Measurements from ENCODE around the gene NOCT.

NOCT gene

GRCh38 chr4:138978600-138978999, 37.0 kb upstream of the NOCT start:
- Histone ChIP-seq H3K4me2 (ENCODE audit: insufficient read depth, low read length, poor library complexity, severe bottlenecking) (no peak overlapping the region), H3K14ac (ENCODE audit: low read length) (no peak overlapping the region), H2BK12ac (ENCODE audit: low read length) (no peak overlapping the region), H3K9ac (ENCODE audit: low read depth, low read length, poor library complexity) (no peak overlapping the region), H3K27ac (replicated peaks; ENCODE audit: low read length) (no peak overlapping the region), H3K4me3 (ENCODE audit: low read length in 2 of 2) (no peak overlapping the region), H3K79me1 (ENCODE audit: low read depth, low read length) (no peaks in the 10 kb centered on the region), H4K91ac (ENCODE audit: low read depth, low read length, poor library complexity) (no peak overlapping the region), H2BK5ac (ENCODE audit: low read length) (no peak overlapping the region), H3K27me3 (ENCODE audit: control insufficient read depth in 3 of 3, insufficient read depth in 3 of 3, low read depth in 1 of 3, low read length in 3 of 3) (no peaks in the 10 kb centered on the region), H2BK15ac (ENCODE audit: low read length) (no peak overlapping the region), H3K4me1 (ENCODE audit: control insufficient read depth in 2 of 2, insufficient read depth in 1 of 2, low read depth in 1 of 2, low read length in 2 of 2) (peaks cover 2 to 6% of the 10 kb centered on the region in 2 donors), H3K18ac (ENCODE audit: low read length) (no peak overlapping the region), H4K8ac (ENCODE audit: low read depth, low read length) (no peak overlapping the region), H3K4ac (ENCODE audit: low read length) (no peak overlapping the region), H3K9me3 (replicated peaks in 1 of 2; ENCODE audit: control insufficient read depth in 2 of 2, insufficient read depth in 1 of 2, low read depth in 1 of 2, low read length in 2 of 2) (no peaks in the 10 kb centered on the region), H2AK5ac (ENCODE audit: low read depth, low read length) (no peak overlapping the region), H3K23ac (ENCODE audit: low read depth, low read length, poor library complexity) (no peak overlapping the region), H2BK120ac (ENCODE audit: low read depth, low read length) (no peak overlapping the region), H3K36me3 (replicated peaks in 1 of 2; ENCODE audit: control insufficient read depth in 2 of 2, insufficient read depth in 2 of 2, low read length in 2 of 2) (no peaks in the 10 kb centered on the region), H2AFZ (ENCODE audit: low read length) (no peak overlapping the region)
- WGBS, 2 donors (ENCODE audit: extremely low coverage in 2 of 2, insufficient read length in 2 of 2, insufficient replicate concordance in 1 of 2), result no CpG with 5 or more reads among the region's 3 CpGs
- DNase-seq (ENCODE audit: low spot score), result no peak

GRCh38 chr4:138979742-138980141, 35.8 kb upstream of the NOCT start:
- WGBS, 2 donors (ENCODE audit: extremely low coverage in 2 of 2, insufficient read length in 2 of 2, insufficient replicate concordance in 1 of 2), result no CpG with 5 or more reads among the region's 2 CpGs
- Histone ChIP-seq H3K4me3 (ENCODE audit: low read length in 2 of 2) (no peak overlapping the region), H4K8ac (ENCODE audit: low read depth, low read length) (no peak overlapping the region)

GRCh38 chr4:138981930-138982390, 33.6 kb upstream of the NOCT start:
- no peaks in the 10 kb centered on the region for H3K79me1 ChIP-seq (ENCODE audit: low read depth, low read length)
- H3K18ac ChIP-seq (ENCODE audit: low read length), result no peak overlapping the region
- no peak overlapping the region for H3K4me3 ChIP-seq (ENCODE audit: low read length in 2 of 2)
- peaks cover 2 to 3% of the 10 kb centered on the region in 2 donors for H3K4me1 ChIP-seq (ENCODE audit: control insufficient read depth in 2 of 2, insufficient read depth in 1 of 2, low read depth in 1 of 2, low read length in 2 of 2)
- H4K8ac ChIP-seq (ENCODE audit: low read depth, low read length), result no peak overlapping the region
- no peaks in the 10 kb centered on the region for H3K27me3 ChIP-seq (ENCODE audit: control insufficient read depth in 3 of 3, insufficient read depth in 3 of 3, low read depth in 1 of 3, low read length in 3 of 3)
- no peak overlapping the region for H2BK12ac ChIP-seq (ENCODE audit: low read length)
- no peak overlapping the region for H4K91ac ChIP-seq (ENCODE audit: low read depth, low read length, poor library complexity)
- H3K4ac ChIP-seq (ENCODE audit: low read length), result no peak overlapping the region
- no peak overlapping the region for H3K23ac ChIP-seq (ENCODE audit: low read depth, low read length, poor library complexity)
- H3K27ac ChIP-seq (replicated peaks; ENCODE audit: low read length), result no peak overlapping the region
- H3K14ac ChIP-seq (ENCODE audit: low read length), result no peak overlapping the region
- H2BK15ac ChIP-seq (ENCODE audit: low read length), result no peak overlapping the region
- no peak for DNase-seq (ENCODE audit: low spot score)
- H2BK120ac ChIP-seq (ENCODE audit: low read depth, low read length), result no peak overlapping the region
- no peaks in the 10 kb centered on the region for H3K9me3 ChIP-seq (replicated peaks in 1 of 2; ENCODE audit: control insufficient read depth in 2 of 2, insufficient read depth in 1 of 2, low read depth in 1 of 2, low read length in 2 of 2)
- no peak overlapping the region for H3K9ac ChIP-seq (ENCODE audit: low read depth, low read length, poor library complexity)
- H2AK5ac ChIP-seq (ENCODE audit: low read depth, low read length), result no peak overlapping the region
- H2BK5ac ChIP-seq (ENCODE audit: low read length), result no peak overlapping the region
- H3K4me2 ChIP-seq (ENCODE audit: insufficient read depth, low read length, poor library complexity, severe bottlenecking), result no peak overlapping the region
- peak overlapping the region; percentile 27 for H2AFZ ChIP-seq (ENCODE audit: low read length)
- no peaks in the 10 kb centered on the region for H3K36me3 ChIP-seq (replicated peaks in 1 of 2; ENCODE audit: control insufficient read depth in 2 of 2, insufficient read depth in 2 of 2, low read length in 2 of 2)
- no CpG with 5 or more reads among the region's 4 CpGs for WGBS, 2 donors (ENCODE audit: extremely low coverage in 2 of 2, insufficient read length in 2 of 2, insufficient replicate concordance in 1 of 2)

More at GRCh38 chr4:138979742-138980141, 35.8 kb upstream of the NOCT start:
- Histone ChIP-seq H3K79me1 (ENCODE audit: low read depth, low read length) (no peaks in the 10 kb centered on the region), H2BK12ac (ENCODE audit: low read length) (no peak overlapping the region), H3K14ac (ENCODE audit: low read length) (no peak overlapping the region), H3K23ac (ENCODE audit: low read depth, low read length, poor library complexity) (no peak overlapping the region), H3K18ac (ENCODE audit: low read length) (no peak overlapping the region), H3K9me3 (replicated peaks in 1 of 2; ENCODE audit: control insufficient read depth in 2 of 2, insufficient read depth in 1 of 2, low read depth in 1 of 2, low read length in 2 of 2) (no peaks in the 10 kb centered on the region), H3K4me1 (ENCODE audit: control insufficient read depth in 2 of 2, insufficient read depth in 1 of 2, low read depth in 1 of 2, low read length in 2 of 2) (peaks cover 2 to 3% of the 10 kb centered on the region in 2 donors), H3K9ac (ENCODE audit: low read depth, low read length, poor library complexity) (no peak overlapping the region), H2BK15ac (ENCODE audit: low read length) (no peak overlapping the region), H3K4me2 (ENCODE audit: insufficient read depth, low read length, poor library complexity, severe bottlenecking) (no peak overlapping the region), H3K27ac (replicated peaks; ENCODE audit: low read length) (no peak overlapping the region), H3K27me3 (ENCODE audit: control insufficient read depth in 3 of 3, insufficient read depth in 3 of 3, low read depth in 1 of 3, low read length in 3 of 3) (no peaks in the 10 kb centered on the region), H2AFZ (ENCODE audit: low read length) (no peak overlapping the region), H2BK5ac (ENCODE audit: low read length) (no peak overlapping the region), H3K36me3 (replicated peaks in 1 of 2; ENCODE audit: control insufficient read depth in 2 of 2, insufficient read depth in 2 of 2, low read length in 2 of 2) (no peaks in the 10 kb centered on the region), H4K91ac (ENCODE audit: low read depth, low read length, poor library complexity) (no peak overlapping the region), H2AK5ac (ENCODE audit: low read depth, low read length) (no peak overlapping the region), H3K4ac (ENCODE audit: low read length) (no peak overlapping the region), H2BK120ac (ENCODE audit: low read depth, low read length) (no peak overlapping the region)
- no peak for DNase-seq (ENCODE audit: low spot score)

- Histone ChIP-seq H3K4ac (ENCODE audit: low read length) (no peak overlapping the region), H2AFZ (ENCODE audit: low read length) (no peak overlapping the region), H2BK12ac (ENCODE audit: low read length) (no peak overlapping the region), H2BK5ac (ENCODE audit: low read length) (no peak overlapping the region), H3K27me3 (ENCODE audit: control insufficient read depth in 3 of 3, insufficient read depth in 3 of 3, low read depth in 1 of 3, low read length in 3 of 3) (no peaks in the 10 kb centered on the region), H4K8ac (ENCODE audit: low read depth, low read length) (no peak overlapping the region), H3K9me3 (replicated peaks in 1 of 2; ENCODE audit: control insufficient read depth in 2 of 2, insufficient read depth in 1 of 2, low read depth in 1 of 2, low read length in 2 of 2) (no peaks in the 10 kb centered on the region), H3K79me1 (ENCODE audit: low read depth, low read length) (no peaks in the 10 kb centered on the region), H4K91ac (ENCODE audit: low read depth, low read length, poor library complexity) (no peak overlapping the region), H3K14ac (ENCODE audit: low read length) (no peak overlapping the region), H3K18ac (ENCODE audit: low read length) (no peak overlapping the region), H2BK120ac (ENCODE audit: low read depth, low read length) (no peak overlapping the region), H3K4me1 (ENCODE audit: control insufficient read depth in 2 of 2, insufficient read depth in 1 of 2, low read depth in 1 of 2, low read length in 2 of 2) (no peaks in the 10 kb centered on the region), H2BK15ac (ENCODE audit: low read length) (no peak overlapping the region), H2AK5ac (ENCODE audit: low read depth, low read length) (no peak overlapping the region), H3K4me2 (ENCODE audit: insufficient read depth, low read length, poor library complexity, severe bottlenecking) (no peak overlapping the region), H3K23ac (ENCODE audit: low read depth, low read length, poor library complexity) (no peak overlapping the region), H3K27ac (replicated peaks; ENCODE audit: low read length) (no peak overlapping the region), H3K4me3 (ENCODE audit: low read length in 2 of 2) (no peak overlapping the region), H3K36me3 (replicated peaks in 1 of 2; ENCODE audit: control insufficient read depth in 2 of 2, insufficient read depth in 2 of 2, low read length in 2 of 2) (no peaks in the 10 kb centered on the region), H3K9ac (ENCODE audit: low read depth, low read length, poor library complexity) (no peak overlapping the region)
- WGBS, 2 donors (ENCODE audit: extremely low coverage in 2 of 2, insufficient read length in 2 of 2, insufficient replicate concordance in 1 of 2), result no CpG with 5 or more reads among the region's 7 CpGs
- no peak for DNase-seq (ENCODE audit: low spot score)
These were observed 32.8 kb upstream of the NOCT start for GRCh38 chr4:138982754-138983153.

Measured in neuronal stem cell (in vitro differentiated cells).